H1 (cell line): Measurements from ENCODE around the gene ADGRL2. TPM values are rescaled to one million over a fixed set of nuclear protein-coding genes. Genes with fewer than 3 reads are reported as not detected.

Source experiments
- CBX5 ChIP-seq: fragments of 300-800, 300-1000 bp; sonication (generic); IDR thresholded peaks from 2 replicates; pipeline ENCODE4 v1.7.1; 2016; ENCODE audit warnings: antibody characterized with exemption, low read length, low read depth
- CHD7 ChIP-seq: fragments of 300-600 bp; sonication (generic); IDR thresholded peaks from 2 replicates; pipeline ENCODE4 v1.7.1; 2012; ENCODE audit warnings: low read length, moderate library complexity, mild to moderate bottlenecking, inconsistent platforms; ENCODE audit not compliant: insufficient replicate concordance
- MAX ChIP-seq: IDR thresholded peaks from 2 replicates; pipeline ENCODE4 v1.6.1; 2012; ENCODE audit warnings: inconsistent platforms
- RBBP5 ChIP-seq: IDR thresholded peaks from 2 replicates; pipeline ENCODE4 v1.7.1; 2012; ENCODE audit warnings: low read depth, mild to moderate bottlenecking, inconsistent platforms, low read length, moderate library complexity, borderline replicate concordance
- TAF1 ChIP-seq: IDR thresholded peaks from 2 replicates; pipeline ENCODE4 v1.6.1; 2011; ENCODE audit warnings: mild to moderate bottlenecking, low read depth, low read length
- polyA plus RNA-seq, 7 experiments: library from polyadenylated mRNA; depleted of rRNA in 3 of 7; stranded (reverse) in 5 of 7; unstranded in 2 of 7; fragments of >200 nt in 5 of 7; fragments of 200-250 nt in 2 of 7; gene quantifications; 1 replicate in 5 of 7; 2 replicates in 1 of 7; 4 replicates in 1 of 7; pipeline versions ENCODE4 v1.2.1 to v1.2.3, GENCODE V29; 2011 to 2013; ENCODE audit warnings: missing spikeins in 2 of 7, mixed read lengths in 2 of 7
- total RNA-seq: library from RNA; stranded (reverse); fragmentation: NEBNext Ultra II Directional; extraction: Animal tissue kit (Norgen Biotek cat#: 25700); gene quantifications from 2 replicates; pipeline ENCODE4 v1.2.1, GENCODE V29; 2021
- TF ChIP-seq, protein P1 (sequence below): IDR thresholded peaks from 2 replicates; pipeline ENCODE4 v1.6.1; 2012; ENCODE audit warnings: low read length, inconsistent platforms

ADGRL2 gene
- total and polyA plus RNA-seq, 2 of the 8 experiments (the other 6 are each of a cell fraction or from before 2014, with no cell fraction given): 113 to 124 TPM

DNA sequence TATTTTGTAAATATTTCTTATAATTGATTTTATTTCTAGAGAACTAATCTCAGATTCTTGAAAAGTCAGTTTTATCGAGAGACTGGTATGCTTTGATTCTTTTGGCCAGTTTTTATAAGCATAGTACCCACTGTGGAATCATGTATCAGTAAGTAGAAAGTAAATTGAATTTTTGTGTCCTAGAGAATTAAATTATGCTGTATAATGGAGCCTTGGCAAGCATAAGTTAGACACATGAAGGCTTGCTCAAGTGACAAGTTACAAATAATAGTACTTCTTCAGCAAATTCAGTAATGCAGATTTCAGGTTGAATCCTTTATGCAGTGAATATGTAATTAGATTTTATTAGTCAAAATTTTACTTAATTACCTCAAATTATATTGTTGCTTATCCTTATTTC lies 40.1 kb downstream of the ADGRL2 start (continued):
- no peak for TF ChIP-seq CHD7
- TF ChIP-seq RBBP5: no peak
- no peak for TF ChIP-seq CBX5
- TF ChIP-seq, protein P1, sequence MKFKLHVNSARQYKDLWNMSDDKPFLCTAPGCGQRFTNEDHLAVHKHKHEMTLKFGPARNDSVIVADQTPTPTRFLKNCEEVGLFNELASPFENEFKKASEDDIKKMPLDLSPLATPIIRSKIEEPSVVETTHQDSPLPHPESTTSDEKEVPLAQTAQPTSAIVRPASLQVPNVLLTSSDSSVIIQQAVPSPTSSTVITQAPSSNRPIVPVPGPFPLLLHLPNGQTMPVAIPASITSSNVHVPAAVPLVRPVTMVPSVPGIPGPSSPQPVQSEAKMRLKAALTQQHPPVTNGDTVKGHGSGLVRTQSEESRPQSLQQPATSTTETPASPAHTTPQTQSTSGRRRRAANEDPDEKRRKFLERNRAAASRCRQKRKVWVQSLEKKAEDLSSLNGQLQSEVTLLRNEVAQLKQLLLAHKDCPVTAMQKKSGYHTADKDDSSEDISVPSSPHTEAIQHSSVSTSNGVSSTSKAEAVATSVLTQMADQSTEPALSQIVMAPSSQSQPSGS: no peak
- TF ChIP-seq TAF1: no peak
- TF ChIP-seq MAX: no peak
